Upper lobe of left lung (tissue), 6 donors: ENCODE data around the gene PRR7. TPM values are rescaled to one million over a fixed set of nuclear protein-coding genes. Genes with fewer than 3 reads are reported as not detected.
A peak's percentile ranks its signal among the peaks of the same experiment; 100 is the strongest.

Experiments used
- ATAC-seq, 2 donors: fragments of 200-7000 bp; cut with Tn5 transposase; one replicate each; pipeline ENCODE4 v1.9.1; 2022; ENCODE audit warnings: mild to moderate bottlenecking in 2 of 2, moderate library complexity in 2 of 2; ENCODE audit not compliant: low FRiP score in 2 of 2
- DNase-seq, 2 donors: peaks; one replicate each; pipeline ENCODE4 v3.0.0-alpha.2; 2019 to 2020
- H3K27ac ChIP-seq, 4 donors: fragments of 200-600 bp; sonication (generic); one replicate each; pipeline ENCODE4 v1.5.1; 2016 to 2019
- H3K27me3 ChIP-seq, 4 donors: fragments of 200-600 bp; sonication (generic); one replicate each; pipeline ENCODE4 v1.5.1; 2017 to 2019
- H3K36me3 ChIP-seq, 4 donors: fragments of 200-600 bp; sonication (generic); one replicate each; pipeline ENCODE4 v1.5.1; 2016 to 2019
- H3K4me1 ChIP-seq, 4 donors: fragments of 200-600 bp; sonication (generic); one replicate each; pipeline ENCODE4 v1.5.1; 2018 to 2019
- H3K4me3 ChIP-seq, 4 donors: fragments of 200-600 bp; sonication (generic); one replicate each; pipeline ENCODE4 v1.5.1; 2017 to 2019; ENCODE audit warnings: mild to moderate bottlenecking in 2 of 4, moderate library complexity in 1 of 4
- H3K9me3 ChIP-seq, 4 donors: fragments of 200-600 bp; sonication (generic); one replicate each; pipeline ENCODE4 v1.5.1; 2018 to 2019
- CTCF ChIP-seq, 6 experiments: fragments of 450-650 bp in 4 of 6; fragments of 200-600 bp in 2 of 6; sonication (generic) in 2 of 6; IDR thresholded peaks; one replicate each; pipeline ENCODE4 v1.5.1; 2016 to 2019; ENCODE audit warnings: antibody characterized with exemption in 6 of 6
- EP300 ChIP-seq, 4 donors: sonication (generic); formaldehyde crosslinking; IDR thresholded peaks; one replicate each; pipeline ENCODE4 v1.5.1; 2017; ENCODE audit warnings: antibody characterized with exemption in 4 of 4, control low read depth in 2 of 4
- POLR2A ChIP-seq, 4 donors: fragments of 450-650 bp; IDR thresholded peaks; one replicate each; pipeline ENCODE4 v1.5.1; 2016 to 2017; ENCODE audit warnings: antibody characterized with exemption in 4 of 4, mild to moderate bottlenecking in 2 of 4
- POLR2AphosphoS5 ChIP-seq, 2 donors: sonication (generic); formaldehyde crosslinking; IDR thresholded peaks; one replicate each; pipeline ENCODE4 v1.5.1; 2017; ENCODE audit warnings: antibody characterized with exemption in 2 of 2
- WGBS, 2 donors: methylation state at CpG; one replicate each; pipeline ENCODE4 v1.1.5; 2017 to 2018; 5-methylcytosine and 5-hydroxymethylcytosine counted together
- total RNA-seq, 6 donors: library from RNA; depleted of rRNA in 4 of 6; stranded (reverse); fragments of >200 nt in 4 of 6; gene quantifications; one replicate each; pipeline versions ENCODE4 v1.1.0 to v1.2.1, GENCODE V29; 2016 to 2021
- donor health status: DM: no; HTN: no; CAD: no; lungs with moderate emphysema.
- donor health status: DM: no; HTN: yes; CAD: no; lungs with severe emphysema.

The PRR7 gene
- total RNA-seq, 6 donors from 2014 or later = 1.6 to 9.2 (median 3.4) TPM

GRCh38 chr5:177455036-177455660, 8.5 kb downstream of the PRR7 start:
- Histone ChIP-seq H3K36me3 (peaks cover 0 to 24% (median 12%) of the 10 kb centered on the region in 4 donors), H3K27ac (peak overlapping the region; percentile 52 to 85 (median 68)), H3K4me1 (peaks cover 23 to 40% (median 29%) of the 10 kb centered on the region in 4 donors), H3K27me3 (peaks cover 0 to under 1% (median 0%) of the 10 kb centered on the region in 4 donors), H3K9me3 (no peaks in the 10 kb centered on the region), H3K4me3 (peak overlapping the region; percentile 57 to 81 (median 72))
- DNase-seq (peak; percentile 85 to 97), ATAC-seq (peak; percentile 65 to 74)
- TF ChIP-seq POLR2AphosphoS5 (IDR thresholded peaks at IDR 0.05) (peak in 1 of 2 donors; percentile 53), CTCF (IDR thresholded peaks at IDR 0.05) (peak; percentile 56 to 94 (median 90)), EP300 (IDR thresholded peaks at IDR 0.05) (no peak), POLR2A (IDR thresholded peaks at IDR 0.05) (peak in 2 of 4 donors; percentile 33 to 48)
- WGBS, 2 donors = 0% methylated on average over 24 of the region's 80 CpGs; no CpG with 5 or more reads in 1 of the 2 donors

GRCh38 chr5:177455661-177456590, 9.3 kb downstream of the PRR7 start:
- Histone ChIP-seq H3K4me1 (peaks cover 23 to 40% (median 29%) of the 10 kb centered on the region in 4 donors), H3K27me3 (no peaks in the 10 kb centered on the region), H3K27ac (peak overlapping the region; percentile 52 to 85 (median 68)), H3K9me3 (no peaks in the 10 kb centered on the region), H3K36me3 (peaks cover 0 to 26% (median 12%) of the 10 kb centered on the region in 4 donors), H3K4me3 (peak overlapping the region; percentile 57 to 81 (median 72))
- whole genome bisulfite sequencing, 2 donors = 0% methylated on average over 1 to 45 of the region's 76 CpGs
- TF ChIP-seq CTCF (IDR thresholded peaks at IDR 0.05) (peak; percentile 74 to 98 (median 85)), EP300 (IDR thresholded peaks at IDR 0.05) (no peak), POLR2AphosphoS5 (IDR thresholded peaks at IDR 0.05) (peak; percentile 28 to 35), POLR2A (IDR thresholded peaks at IDR 0.05) (no peak)
- ATAC-seq (peak; percentile 82 to 90), DNase-seq (peak; percentile 95 to 98)

GRCh38 chr5:177456591-177456964, 10.0 kb downstream of the PRR7 start:
- H3K27ac ChIP-seq = peak overlapping the region in 1 of 4 donors; percentile 85
- ATAC-seq = no peak
- TF ChIP-seq CTCF (IDR thresholded peaks at IDR 0.05) (no peak), EP300 (IDR thresholded peaks at IDR 0.05) (no peak), POLR2A (IDR thresholded peaks at IDR 0.05) (no peak), POLR2AphosphoS5 (IDR thresholded peaks at IDR 0.05) (no peak)
- H3K27me3 ChIP-seq = no peaks in the 10 kb centered on the region
- H3K9me3 ChIP-seq = no peaks in the 10 kb centered on the region
- DNase-seq = no peak
- peaks cover 26 to 43% (median 29%) of the 10 kb centered on the region in 4 donors for H3K4me1 ChIP-seq
- peaks cover 0 to 26% (median 12%) of the 10 kb centered on the region in 4 donors for H3K36me3 ChIP-seq
- H3K4me3 ChIP-seq = peak overlapping the region in 2 of 4 donors; percentile 57 to 80
- 33 to 34% methylated on average over 10 to 12 of the region's 12 CpGs for WGBS, 2 donors

GRCh38 chr5:177456976-177457851, 10.6 kb downstream of the PRR7 start:
- 85 to 87% methylated on average over 18 to 24 of the region's 24 CpGs for WGBS, 2 donors
- ATAC-seq (peak; percentile 66 to 68), DNase-seq (peak; percentile 80 to 84)
- Histone ChIP-seq H3K27me3 (no peaks in the 10 kb centered on the region), H3K4me1 (peaks cover 30 to 49% (median 35%) of the 10 kb centered on the region in 4 donors), H3K4me3 (no peak overlapping the region), H3K36me3 (peaks cover 0 to 26% (median 12%) of the 10 kb centered on the region in 4 donors), H3K9me3 (no peaks in the 10 kb centered on the region), H3K27ac (no peak overlapping the region)
- TF ChIP-seq EP300 (IDR thresholded peaks at IDR 0.05) = no peak
- peak; percentile 41 to 77 (median 66) for TF ChIP-seq CTCF (IDR thresholded peaks at IDR 0.05)
- TF ChIP-seq POLR2A (IDR thresholded peaks at IDR 0.05) = no peak
- no peak for TF ChIP-seq POLR2AphosphoS5 (IDR thresholded peaks at IDR 0.05)
